GM12864 (cell line): Measurements from ENCODE around the gene MASP1.

Experiments used
- DNase-seq: peaks from one replicate; pipeline ENCODE4 v3.0.0-alpha.2; 2011; ENCODE audit warnings: low read depth
- H3K4me3 ChIP-seq: 2 replicates; pipeline ENCODE4 v1.5.1; 2011; ENCODE audit warnings: mild to moderate bottlenecking, low read depth, low read length, control low read depth
- CTCF ChIP-seq: IDR thresholded peaks from 2 replicates; pipeline ENCODE4 v1.5.1; 2011; ENCODE audit warnings: low read depth, mild to moderate bottlenecking, moderate library complexity, low read length, control low read depth, inconsistent platforms; ENCODE audit errors: missing control alignments

MASP1 gene

GRCh38 chr3:187237741-187238140 lies 53.8 kb downstream of the MASP1 start:
- no peak for TF ChIP-seq CTCF
- no peak overlapping the region for H3K4me3 ChIP-seq
- no peak for DNase-seq

GRCh38 chr3:187236962-187237361 lies 54.6 kb downstream of the MASP1 start:
- DNase-seq: no peak
- TF ChIP-seq CTCF: no peak

GRCh38 chr3:187230011-187230410 lies 61.5 kb downstream of the MASP1 start:
- no peak for TF ChIP-seq CTCF
- no peak overlapping the region for H3K4me3 ChIP-seq
- no peak for DNase-seq

More at GRCh38 chr3:187236962-187237361, 54.6 kb downstream of the MASP1 start:
- no peak overlapping the region for H3K4me3 ChIP-seq

GRCh38 chr3:187228740-187229139 lies 62.8 kb downstream of the MASP1 start:
- no peak for DNase-seq
- no peak for TF ChIP-seq CTCF
- H3K4me3 ChIP-seq: no peak overlapping the region

- no peak for TF ChIP-seq CTCF
- no peak overlapping the region for H3K4me3 ChIP-seq
- DNase-seq: no peak
Observed at GRCh38 chr3:187227658-187228258, 63.8 kb downstream of the MASP1 start.

GRCh38 chr3:187223799-187224198 lies 67.7 kb downstream of the MASP1 start:
- no peak for DNase-seq
- no peak for TF ChIP-seq CTCF
- no peak overlapping the region for H3K4me3 ChIP-seq

- no peak for DNase-seq
- no peak overlapping the region for H3K4me3 ChIP-seq
- TF ChIP-seq CTCF: no peak
Observed at GRCh38 chr3:187222801-187223200, 68.7 kb downstream of the MASP1 start.
